GM23338 (cell line): Measurements from ENCODE around the gene HOXA2. TPM values are rescaled to one million over a fixed set of nuclear protein-coding genes. Genes with fewer than 3 reads are reported as not detected.

ENCODE experiments used
- ATAC-seq: fragments of 200-7000 bp; cut with Tn5 transposase; 3 replicates; pipeline ENCODE4 v1.9.1; 2020
- DNase-seq: peaks from one replicate; pipeline ENCODE4 v3.0.0-alpha.2; 2015; ENCODE audit warnings: low spot score
- H2AFZ ChIP-seq: fragments of 200-600 bp; sonication (generic); 2 replicates; pipeline ENCODE4 v1.8.0; 2016; ENCODE audit warnings: antibody characterized with exemption, mild to moderate bottlenecking, moderate library complexity
- H3F3A ChIP-seq: fragments of 200-600 bp; sonication (generic); replicated peaks from 2 replicates; pipeline ENCODE4 v1.8.0; 2017; ENCODE audit warnings: antibody characterized with exemption, mixed run types, low read depth
- H3K27ac ChIP-seq: fragments of 200-600 bp; sonication (generic); 2 replicates; pipeline ENCODE4 v1.6.1; 2016; ENCODE audit warnings: low read depth
- H3K27me3 ChIP-seq: fragments of 200-600 bp; sonication (generic); 2 replicates; pipeline ENCODE4 v1.8.0; 2016; ENCODE audit warnings: mild to moderate bottlenecking, mixed run types, moderate library complexity; ENCODE audit not compliant: insufficient read depth
- H3K36me3 ChIP-seq: fragments of 200-600 bp; sonication (generic); 2 replicates; pipeline ENCODE4 v1.8.0; 2016; ENCODE audit warnings: mild to moderate bottlenecking; ENCODE audit not compliant: insufficient read depth
- H3K4me1 ChIP-seq: fragments of 200-600 bp; sonication (generic); 2 replicates; pipeline ENCODE4 v1.8.0; 2016; ENCODE audit warnings: mild to moderate bottlenecking, moderate library complexity; ENCODE audit not compliant: insufficient read depth
- H3K4me2 ChIP-seq: fragments of 200-600 bp; sonication (generic); 2 replicates; pipeline ENCODE4 v1.7.1; 2017; ENCODE audit warnings: mixed run types
- H3K4me3 ChIP-seq: fragments of 200-600 bp; sonication (generic); 2 replicates; pipeline ENCODE4 v1.6.1; 2016; ENCODE audit warnings: mixed run types
- H3K79me2 ChIP-seq: fragments of 200-600 bp; sonication (generic); replicated peaks from 2 replicates; pipeline ENCODE4 v1.8.0; 2017; ENCODE audit warnings: mild to moderate bottlenecking; ENCODE audit not compliant: insufficient read depth
- H3K9me2 ChIP-seq: fragments of 200-600 bp; sonication (generic); 2 replicates; pipeline ENCODE4 v1.8.0; 2017; ENCODE audit not compliant: insufficient read depth
- H4K20me1 ChIP-seq: fragments of 200-600 bp; sonication (generic); replicated peaks from 2 replicates; pipeline ENCODE4 v1.8.0; 2017; ENCODE audit warnings: mild to moderate bottlenecking; ENCODE audit not compliant: insufficient read depth
- H3K27ac Mint-ChIP-seq: 2 replicates; pipeline ENCODE4 v1.8.0; 2020; ENCODE audit warnings: inconsistent platforms, mild to moderate bottlenecking, moderate library complexity, mixed read lengths
- H3K27me3 Mint-ChIP-seq: 3 replicates; pipeline ENCODE4 v1.8.0; 2022; ENCODE audit warnings: low read depth, mild to moderate bottlenecking, moderate library complexity, mixed read lengths, inconsistent platforms; ENCODE audit not compliant: insufficient read depth, poor library complexity
- H3K36me3 Mint-ChIP-seq: 3 replicates; pipeline ENCODE4 v1.8.0; 2021; ENCODE audit warnings: low read depth, mild to moderate bottlenecking, inconsistent platforms, moderate library complexity, mixed read lengths
- H3K4me1 Mint-ChIP-seq: 3 replicates; pipeline ENCODE4 v1.8.0; 2020; ENCODE audit warnings: mild to moderate bottlenecking, inconsistent platforms, mixed read lengths
- H3K4me3 Mint-ChIP-seq: 3 replicates; pipeline ENCODE4 v1.8.0; 2021; ENCODE audit warnings: moderate library complexity, mild to moderate bottlenecking, inconsistent platforms, mixed read lengths
- H3K9me3 Mint-ChIP-seq: 3 replicates; pipeline ENCODE4 v1.8.0; 2020; ENCODE audit warnings: moderate library complexity, mild to moderate bottlenecking, inconsistent platforms, mixed read lengths
- CREB1 ChIP-seq: fragments of 250-450 bp; sonication (Bioruptor Pico); IDR thresholded peaks from 2 replicates; pipeline ENCODE4 v1.5.0; 2020; ENCODE audit warnings: low read depth, mild to moderate bottlenecking, moderate library complexity
- EZH2 ChIP-seq: fragments of 200-600 bp; sonication (generic); IDR thresholded peaks from one replicate; pipeline ENCODE4 v1.8.0; 2017; ENCODE audit warnings: antibody characterized with exemption, mild to moderate bottlenecking, low read depth; ENCODE audit not compliant: unreplicated experiment
- EZH2phosphoT487 ChIP-seq: fragments of 200-600 bp; sonication (generic); IDR thresholded peaks from one replicate; pipeline ENCODE4 v1.8.1; 2018; ENCODE audit warnings: antibody characterized with exemption; ENCODE audit not compliant: unreplicated experiment
- JUNB ChIP-seq: IDR thresholded peaks from one replicate; pipeline ENCODE4 v1.6.1; 2016; ENCODE audit warnings: antibody characterized with exemption; ENCODE audit not compliant: unreplicated experiment
- NANOG ChIP-seq: IDR thresholded peaks from 2 replicates; pipeline ENCODE4 v1.6.1; 2016; ENCODE audit warnings: antibody characterized with exemption, borderline replicate concordance
- POLR2AphosphoS5 ChIP-seq: IDR thresholded peaks from 2 replicates; pipeline ENCODE4 v1.6.1; 2016; ENCODE audit warnings: antibody characterized with exemption, low read depth
- STAT1 ChIP-seq: IDR thresholded peaks from one replicate; pipeline ENCODE4 v1.6.1; 2016; ENCODE audit warnings: antibody characterized with exemption; ENCODE audit not compliant: unreplicated experiment
- ZNF114 ChIP-seq: fragments of 250-450 bp; sonication (Bioruptor Pico); IDR thresholded peaks from 2 replicates; pipeline ENCODE4 v1.5.0; 2020; ENCODE audit warnings: mild to moderate bottlenecking, moderate library complexity
- ZNF331 ChIP-seq: fragments of 250-450 bp; sonication (Bioruptor Pico); IDR thresholded peaks from 2 replicates; pipeline ENCODE4 v1.5.0; 2020; ENCODE audit warnings: low read depth, mild to moderate bottlenecking, moderate library complexity
- polyA plus RNA-seq: library from polyadenylated mRNA; unstranded; fragments of >200 nt; fragmentation: Nextera tagmentation; extraction: Ambion mirVana; gene quantifications from 2 replicates; pipeline ENCODE4 v1.2.1, GENCODE V29; 2016
- total RNA-seq: library from RNA; depleted of rRNA; stranded (reverse); fragments of >200 nt; shearing (Covaris generic); gene quantifications from 2 replicates; pipeline ENCODE4 v1.2.3, GENCODE V29; 2014
- TF ChIP-seq, protein P1 (sequence below), 2 experiments: fragments of 200-600 bp in 1 of 2; sonication (generic) in 1 of 2; conservative IDR thresholded peaks; 2 replicates each; pipeline versions ENCODE4 v1.5.1 to v1.6.1; 2016 to 2017; ENCODE audit warnings: antibody characterized with exemption in 2 of 2, low read depth in 2 of 2, mild to moderate bottlenecking in 2 of 2, moderate library complexity in 1 of 2
- TF ChIP-seq, protein P2 (sequence below): fragments of 250-450 bp; sonication (Bioruptor Pico); IDR thresholded peaks from 2 replicates; pipeline ENCODE4 v1.5.0; 2020; ENCODE audit warnings: mild to moderate bottlenecking, moderate library complexity
- TF ChIP-seq, protein P3 (sequence below): IDR thresholded peaks from one replicate; pipeline ENCODE4 v1.6.1; 2018; ENCODE audit warnings: antibody characterized with exemption; ENCODE audit not compliant: unreplicated experiment
- TF ChIP-seq, protein P4 (sequence below): IDR thresholded peaks from 2 replicates; pipeline ENCODE4 v1.6.1; 2016; ENCODE audit warnings: antibody characterized with exemption

The HOXA2 gene
- total and polyA plus RNA-seq, 2 experiments from 2014 or later, result not detected

DNA sequence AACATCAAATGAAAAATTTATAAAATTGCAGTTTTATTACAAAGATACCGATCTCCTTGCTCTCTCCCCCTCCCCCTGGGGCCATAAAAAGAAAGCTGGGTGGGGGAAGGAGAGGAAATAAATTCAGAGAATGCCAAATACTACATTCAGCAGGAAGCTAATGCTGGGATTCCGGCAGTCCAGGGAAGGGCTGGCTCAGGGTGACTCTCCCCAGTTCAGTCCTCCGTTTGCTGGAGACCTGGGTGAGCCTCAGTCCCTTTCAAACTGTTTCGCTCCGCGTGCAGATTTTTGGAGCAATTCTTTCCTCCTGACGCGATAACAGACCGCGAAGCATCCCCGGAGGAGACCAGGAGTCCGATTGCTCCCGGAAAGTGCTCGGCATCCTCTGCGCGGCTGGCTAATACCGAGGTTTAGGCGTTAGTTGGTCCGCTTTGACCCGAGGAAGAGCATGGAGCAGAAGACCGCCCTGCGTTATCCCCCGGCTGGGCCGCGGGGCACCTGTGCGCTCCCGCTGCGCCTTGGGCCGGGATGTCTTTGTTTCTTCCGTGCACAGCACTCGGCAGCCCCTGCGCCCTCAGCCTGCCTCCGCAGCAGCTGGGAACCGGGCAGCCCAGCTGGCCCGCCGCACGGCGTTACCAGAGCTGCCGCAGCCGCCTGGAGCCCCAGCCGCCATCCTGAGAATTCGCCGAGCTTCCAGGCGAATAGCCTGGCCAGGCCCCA, 3.9 kb upstream of the HOXA2 start:
- H3K27me3 Mint-ChIP-seq, result peaks cover 100% of the 10 kb centered on the region
- H3K27ac Mint-ChIP-seq, result no peak overlapping the region
- DNase-seq, result peak; percentile 80
- TF ChIP-seq EZH2 (peak; percentile 62), ZNF331 (CRISPR knock-in tag) (no peak), JUNB (no peak), EZH2phosphoT487 (peak; percentile 93), NANOG (no peak), CREB1 (CRISPR knock-in tag) (no peak), STAT1 (no peak), ZNF114 (CRISPR knock-in tag) (no peak), POLR2AphosphoS5 (no peak)
- TF ChIP-seq, protein P1, sequence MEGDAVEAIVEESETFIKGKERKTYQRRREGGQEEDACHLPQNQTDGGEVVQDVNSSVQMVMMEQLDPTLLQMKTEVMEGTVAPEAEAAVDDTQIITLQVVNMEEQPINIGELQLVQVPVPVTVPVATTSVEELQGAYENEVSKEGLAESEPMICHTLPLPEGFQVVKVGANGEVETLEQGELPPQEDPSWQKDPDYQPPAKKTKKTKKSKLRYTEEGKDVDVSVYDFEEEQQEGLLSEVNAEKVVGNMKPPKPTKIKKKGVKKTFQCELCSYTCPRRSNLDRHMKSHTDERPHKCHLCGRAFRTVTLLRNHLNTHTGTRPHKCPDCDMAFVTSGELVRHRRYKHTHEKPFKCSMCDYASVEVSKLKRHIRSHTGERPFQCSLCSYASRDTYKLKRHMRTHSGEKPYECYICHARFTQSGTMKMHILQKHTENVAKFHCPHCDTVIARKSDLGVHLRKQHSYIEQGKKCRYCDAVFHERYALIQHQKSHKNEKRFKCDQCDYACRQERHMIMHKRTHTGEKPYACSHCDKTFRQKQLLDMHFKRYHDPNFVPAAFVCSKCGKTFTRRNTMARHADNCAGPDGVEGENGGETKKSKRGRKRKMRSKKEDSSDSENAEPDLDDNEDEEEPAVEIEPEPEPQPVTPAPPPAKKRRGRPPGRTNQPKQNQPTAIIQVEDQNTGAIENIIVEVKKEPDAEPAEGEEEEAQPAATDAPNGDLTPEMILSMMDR (conservative IDR thresholded peaks at IDR 0.05; ENCODE audit: low read depth in 2 of 2), result no peak
- TF ChIP-seq, protein P2, sequence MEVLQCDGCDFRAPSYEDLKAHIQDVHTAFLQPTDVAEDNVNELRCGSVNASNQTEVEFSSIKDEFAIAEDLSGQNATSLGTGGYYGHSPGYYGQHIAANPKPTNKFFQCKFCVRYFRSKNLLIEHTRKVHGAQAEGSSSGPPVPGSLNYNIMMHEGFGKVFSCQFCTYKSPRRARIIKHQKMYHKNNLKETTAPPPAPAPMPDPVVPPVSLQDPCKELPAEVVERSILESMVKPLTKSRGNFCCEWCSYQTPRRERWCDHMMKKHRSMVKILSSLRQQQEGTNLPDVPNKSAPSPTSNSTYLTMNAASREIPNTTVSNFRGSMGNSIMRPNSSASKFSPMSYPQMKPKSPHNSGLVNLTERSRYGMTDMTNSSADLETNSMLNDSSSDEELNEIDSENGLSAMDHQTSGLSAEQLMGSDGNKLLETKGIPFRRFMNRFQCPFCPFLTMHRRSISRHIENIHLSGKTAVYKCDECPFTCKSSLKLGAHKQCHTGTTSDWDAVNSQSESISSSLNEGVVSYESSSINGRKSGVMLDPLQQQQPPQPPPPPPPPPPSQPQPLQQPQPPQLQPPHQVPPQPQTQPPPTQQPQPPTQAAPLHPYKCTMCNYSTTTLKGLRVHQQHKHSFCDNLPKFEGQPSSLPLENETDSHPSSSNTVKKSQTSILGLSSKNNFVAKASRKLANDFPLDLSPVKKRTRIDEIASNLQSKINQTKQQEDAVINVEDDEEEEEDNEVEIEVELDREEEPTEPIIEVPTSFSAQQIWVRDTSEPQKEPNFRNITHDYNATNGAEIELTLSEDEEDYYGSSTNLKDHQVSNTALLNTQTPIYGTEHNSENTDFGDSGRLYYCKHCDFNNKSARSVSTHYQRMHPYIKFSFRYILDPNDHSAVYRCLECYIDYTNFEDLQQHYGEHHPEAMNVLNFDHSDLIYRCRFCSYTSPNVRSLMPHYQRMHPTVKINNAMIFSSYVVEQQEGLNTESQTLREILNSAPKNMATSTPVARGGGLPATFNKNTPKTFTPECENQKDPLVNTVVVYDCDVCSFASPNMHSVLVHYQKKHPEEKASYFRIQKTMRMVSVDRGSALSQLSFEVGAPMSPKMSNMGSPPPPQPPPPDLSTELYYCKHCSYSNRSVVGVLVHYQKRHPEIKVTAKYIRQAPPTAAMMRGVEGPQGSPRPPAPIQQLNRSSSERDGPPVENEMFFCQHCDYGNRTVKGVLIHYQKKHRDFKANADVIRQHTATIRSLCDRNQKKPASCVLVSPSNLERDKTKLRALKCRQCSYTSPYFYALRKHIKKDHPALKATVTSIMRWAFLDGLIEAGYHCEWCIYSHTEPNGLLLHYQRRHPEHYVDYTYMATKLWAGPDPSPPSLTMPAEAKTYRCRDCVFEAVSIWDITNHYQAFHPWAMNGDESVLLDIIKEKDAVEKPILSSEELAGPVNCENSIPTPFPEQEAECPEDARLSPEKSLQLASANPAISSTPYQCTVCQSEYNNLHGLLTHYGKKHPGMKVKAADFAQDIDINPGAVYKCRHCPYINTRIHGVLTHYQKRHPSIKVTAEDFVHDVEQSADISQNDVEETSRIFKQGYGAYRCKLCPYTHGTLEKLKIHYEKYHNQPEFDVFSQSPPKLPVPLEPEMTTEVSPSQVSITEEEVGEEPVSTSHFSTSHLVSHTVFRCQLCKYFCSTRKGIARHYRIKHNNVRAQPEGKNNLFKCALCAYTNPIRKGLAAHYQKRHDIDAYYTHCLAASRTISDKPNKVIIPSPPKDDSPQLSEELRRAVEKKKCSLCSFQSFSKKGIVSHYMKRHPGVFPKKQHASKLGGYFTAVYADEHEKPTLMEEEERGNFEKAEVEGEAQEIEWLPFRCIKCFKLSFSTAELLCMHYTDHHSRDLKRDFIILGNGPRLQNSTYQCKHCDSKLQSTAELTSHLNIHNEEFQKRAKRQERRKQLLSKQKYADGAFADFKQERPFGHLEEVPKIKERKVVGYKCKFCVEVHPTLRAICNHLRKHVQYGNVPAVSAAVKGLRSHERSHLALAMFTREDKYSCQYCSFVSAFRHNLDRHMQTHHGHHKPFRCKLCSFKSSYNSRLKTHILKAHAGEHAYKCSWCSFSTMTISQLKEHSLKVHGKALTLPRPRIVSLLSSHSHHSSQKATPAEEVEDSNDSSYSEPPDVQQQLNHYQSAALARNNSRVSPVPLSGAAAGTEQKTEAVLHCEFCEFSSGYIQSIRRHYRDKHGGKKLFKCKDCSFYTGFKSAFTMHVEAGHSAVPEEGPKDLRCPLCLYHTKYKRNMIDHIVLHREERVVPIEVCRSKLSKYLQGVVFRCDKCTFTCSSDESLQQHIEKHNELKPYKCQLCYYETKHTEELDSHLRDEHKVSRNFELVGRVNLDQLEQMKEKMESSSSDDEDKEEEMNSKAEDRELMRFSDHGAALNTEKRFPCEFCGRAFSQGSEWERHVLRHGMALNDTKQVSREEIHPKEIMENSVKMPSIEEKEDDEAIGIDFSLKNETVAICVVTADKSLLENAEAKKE (CRISPR knock-in tag), result no peak
- TF ChIP-seq, protein P3, sequence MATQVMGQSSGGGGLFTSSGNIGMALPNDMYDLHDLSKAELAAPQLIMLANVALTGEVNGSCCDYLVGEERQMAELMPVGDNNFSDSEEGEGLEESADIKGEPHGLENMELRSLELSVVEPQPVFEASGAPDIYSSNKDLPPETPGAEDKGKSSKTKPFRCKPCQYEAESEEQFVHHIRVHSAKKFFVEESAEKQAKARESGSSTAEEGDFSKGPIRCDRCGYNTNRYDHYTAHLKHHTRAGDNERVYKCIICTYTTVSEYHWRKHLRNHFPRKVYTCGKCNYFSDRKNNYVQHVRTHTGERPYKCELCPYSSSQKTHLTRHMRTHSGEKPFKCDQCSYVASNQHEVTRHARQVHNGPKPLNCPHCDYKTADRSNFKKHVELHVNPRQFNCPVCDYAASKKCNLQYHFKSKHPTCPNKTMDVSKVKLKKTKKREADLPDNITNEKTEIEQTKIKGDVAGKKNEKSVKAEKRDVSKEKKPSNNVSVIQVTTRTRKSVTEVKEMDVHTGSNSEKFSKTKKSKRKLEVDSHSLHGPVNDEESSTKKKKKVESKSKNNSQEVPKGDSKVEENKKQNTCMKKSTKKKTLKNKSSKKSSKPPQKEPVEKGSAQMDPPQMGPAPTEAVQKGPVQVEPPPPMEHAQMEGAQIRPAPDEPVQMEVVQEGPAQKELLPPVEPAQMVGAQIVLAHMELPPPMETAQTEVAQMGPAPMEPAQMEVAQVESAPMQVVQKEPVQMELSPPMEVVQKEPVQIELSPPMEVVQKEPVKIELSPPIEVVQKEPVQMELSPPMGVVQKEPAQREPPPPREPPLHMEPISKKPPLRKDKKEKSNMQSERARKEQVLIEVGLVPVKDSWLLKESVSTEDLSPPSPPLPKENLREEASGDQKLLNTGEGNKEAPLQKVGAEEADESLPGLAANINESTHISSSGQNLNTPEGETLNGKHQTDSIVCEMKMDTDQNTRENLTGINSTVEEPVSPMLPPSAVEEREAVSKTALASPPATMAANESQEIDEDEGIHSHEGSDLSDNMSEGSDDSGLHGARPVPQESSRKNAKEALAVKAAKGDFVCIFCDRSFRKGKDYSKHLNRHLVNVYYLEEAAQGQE, result no peak
- TF ChIP-seq, protein P4, sequence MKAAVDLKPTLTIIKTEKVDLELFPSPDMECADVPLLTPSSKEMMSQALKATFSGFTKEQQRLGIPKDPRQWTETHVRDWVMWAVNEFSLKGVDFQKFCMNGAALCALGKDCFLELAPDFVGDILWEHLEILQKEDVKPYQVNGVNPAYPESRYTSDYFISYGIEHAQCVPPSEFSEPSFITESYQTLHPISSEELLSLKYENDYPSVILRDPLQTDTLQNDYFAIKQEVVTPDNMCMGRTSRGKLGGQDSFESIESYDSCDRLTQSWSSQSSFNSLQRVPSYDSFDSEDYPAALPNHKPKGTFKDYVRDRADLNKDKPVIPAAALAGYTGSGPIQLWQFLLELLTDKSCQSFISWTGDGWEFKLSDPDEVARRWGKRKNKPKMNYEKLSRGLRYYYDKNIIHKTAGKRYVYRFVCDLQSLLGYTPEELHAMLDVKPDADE, result no peak
- Histone ChIP-seq H3K4me1 (peaks cover 30% of the 10 kb centered on the region), H3K9me2 (no peaks in the 10 kb centered on the region), H2AFZ (no peak overlapping the region; the same call in 1 of the 2 replicates), H3K27me3 (peaks cover 100% of the 10 kb centered on the region), H3K79me2 (no peaks in the 10 kb centered on the region), H3K4me2 (peak overlapping the region; percentile 71), H3K36me3 (no peaks in the 10 kb centered on the region), H3F3A (peaks cover 46% of the 10 kb centered on the region), H3K27ac (no peak overlapping the region), H3K4me3 (peak overlapping the region; percentile 41), H4K20me1 (peaks cover 76% of the 10 kb centered on the region)
- H3K9me3 Mint-ChIP-seq, result peaks cover 7% of the 10 kb centered on the region; the same call in 2 of the 3 replicates
- peak; percentile 57 for ATAC-seq
- H3K4me3 Mint-ChIP-seq, result no peak overlapping the region
- peaks cover 28% of the 10 kb centered on the region for H3K4me1 Mint-ChIP-seq
- H3K36me3 Mint-ChIP-seq, result no peaks in the 10 kb centered on the region; the same call in 2 of the 3 replicates
